T-helper 2 cell treated with Interferon-gamma antibody and Interleukin-4, amounts not matched to agents 100 ng/mL and 5 ng/mL, for 36 hours (primary cell): ENCODE results near the gene STON2. TPM values are rescaled to one million over a fixed set of nuclear protein-coding genes. Genes with fewer than 3 reads are reported as not detected.

Source experiments
- intact Hi-C: fragments of 100-400 bp; cut with micrococcal nuclease; formaldehyde crosslinking; loops from one replicate; pipeline ENCODE4 v1.15.1; 2023
- total RNA-seq: library from RNA; stranded (reverse); gene quantifications from 2 replicates; pipeline ENCODE4 v1.2.3, GENCODE V29; 2022

STON2 gene
- total RNA-seq, 1 donor from 2014 or later, result not detected

DNA sequence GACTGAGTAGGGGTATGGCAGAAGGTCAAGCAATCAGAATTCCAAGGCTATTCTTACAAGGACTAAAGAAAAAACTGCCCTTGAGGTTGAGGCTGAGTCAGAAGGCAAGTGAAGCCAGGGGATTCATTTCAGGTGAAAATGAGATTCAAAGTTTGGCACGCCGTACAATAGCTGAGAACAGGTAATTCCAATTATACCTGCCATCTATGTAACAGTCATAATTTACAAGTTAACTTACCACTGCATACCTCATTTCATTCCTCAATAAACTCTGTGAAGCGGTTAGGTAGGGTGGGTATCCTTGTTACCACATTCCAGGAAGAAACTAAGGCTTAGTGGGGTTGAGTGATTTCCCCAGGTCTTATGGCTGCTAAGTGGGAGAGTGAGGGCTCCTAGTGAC is 64.1 kb downstream of the STON2 start:
- intact Hi-C loops, result no loop called here

DNA sequence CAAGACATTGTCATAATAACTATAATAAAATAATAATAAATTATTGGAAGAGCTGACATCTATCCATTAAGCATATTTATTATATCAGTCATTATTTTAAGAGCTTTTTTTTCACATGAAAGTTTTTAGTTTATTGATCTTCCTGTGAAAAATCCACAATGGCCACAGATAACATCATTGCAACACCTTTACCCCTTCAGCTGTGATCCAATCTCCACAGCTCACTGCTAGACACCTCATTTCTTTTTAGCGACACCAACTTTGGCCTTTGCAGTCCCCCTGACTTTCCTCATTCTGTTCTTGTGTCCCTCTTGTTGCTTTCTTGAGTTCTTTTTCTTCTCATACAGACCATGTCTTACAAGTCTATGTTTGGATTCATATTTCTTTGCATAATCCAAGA is 67.4 kb downstream of the STON2 start:
- intact Hi-C loops, result no loop called here

DNA sequence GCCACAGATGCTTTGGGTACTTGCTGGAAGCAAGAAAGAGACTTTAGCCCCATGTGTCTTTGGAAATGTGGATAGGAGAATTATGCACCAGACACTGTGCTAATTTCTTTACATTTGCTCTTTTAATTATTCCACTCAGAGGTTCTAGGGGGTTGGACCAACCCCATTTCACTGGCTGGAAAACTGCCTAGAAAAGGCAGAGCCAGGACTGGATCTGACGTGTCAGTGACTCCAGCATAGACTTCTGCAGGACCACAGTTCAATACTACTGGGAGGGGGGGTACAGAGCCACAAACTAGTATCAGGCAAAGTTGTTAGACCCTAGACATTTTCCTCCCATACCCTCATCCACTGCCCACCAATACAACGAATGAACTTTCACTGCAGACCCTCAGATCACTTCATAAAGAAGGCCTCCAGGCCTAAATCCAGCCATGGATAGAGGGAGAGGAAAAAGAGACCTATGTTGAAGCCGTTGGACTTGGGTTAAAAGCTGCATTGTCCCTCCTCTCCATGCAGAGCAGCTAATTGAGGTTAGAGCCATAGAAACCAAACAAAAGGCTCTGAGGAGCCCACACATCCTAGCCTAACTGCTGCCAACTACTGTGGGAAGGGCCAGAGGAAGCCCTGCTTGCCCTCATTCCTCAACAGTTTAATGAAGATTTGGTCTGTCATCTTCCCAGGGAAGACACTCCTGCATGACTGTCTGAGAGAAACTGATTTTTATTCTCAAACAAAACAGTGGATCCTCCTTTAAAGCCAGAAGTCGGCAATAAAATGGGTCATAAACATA is 68.7 kb downstream of the STON2 start:
- intact Hi-C loops, result no loop called here

DNA sequence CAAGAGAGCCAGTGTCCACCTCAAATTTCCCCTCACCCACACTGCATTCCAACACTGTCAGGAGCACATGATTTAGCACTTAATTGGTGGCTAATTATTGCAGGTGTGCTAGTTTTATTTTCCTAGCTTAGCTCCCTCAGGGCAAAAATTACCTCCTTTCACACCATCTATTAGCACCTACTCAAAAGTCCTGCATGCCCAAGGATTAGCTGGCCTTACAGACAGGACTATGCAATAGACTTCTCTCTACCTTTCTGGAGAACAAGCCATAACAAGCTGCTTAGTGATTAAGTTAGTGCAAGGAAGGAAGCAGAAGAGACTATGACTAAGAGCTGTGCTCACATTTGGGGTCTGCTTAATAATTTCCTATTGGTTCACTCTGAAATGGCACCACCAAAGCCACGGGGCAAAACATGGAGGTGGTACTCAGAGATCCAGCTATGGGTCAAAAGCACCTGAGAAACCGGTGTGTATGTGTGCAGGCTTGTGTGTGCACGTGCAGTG is 69.5 kb downstream of the STON2 start:
- intact Hi-C loops, result no loop called here

DNA sequence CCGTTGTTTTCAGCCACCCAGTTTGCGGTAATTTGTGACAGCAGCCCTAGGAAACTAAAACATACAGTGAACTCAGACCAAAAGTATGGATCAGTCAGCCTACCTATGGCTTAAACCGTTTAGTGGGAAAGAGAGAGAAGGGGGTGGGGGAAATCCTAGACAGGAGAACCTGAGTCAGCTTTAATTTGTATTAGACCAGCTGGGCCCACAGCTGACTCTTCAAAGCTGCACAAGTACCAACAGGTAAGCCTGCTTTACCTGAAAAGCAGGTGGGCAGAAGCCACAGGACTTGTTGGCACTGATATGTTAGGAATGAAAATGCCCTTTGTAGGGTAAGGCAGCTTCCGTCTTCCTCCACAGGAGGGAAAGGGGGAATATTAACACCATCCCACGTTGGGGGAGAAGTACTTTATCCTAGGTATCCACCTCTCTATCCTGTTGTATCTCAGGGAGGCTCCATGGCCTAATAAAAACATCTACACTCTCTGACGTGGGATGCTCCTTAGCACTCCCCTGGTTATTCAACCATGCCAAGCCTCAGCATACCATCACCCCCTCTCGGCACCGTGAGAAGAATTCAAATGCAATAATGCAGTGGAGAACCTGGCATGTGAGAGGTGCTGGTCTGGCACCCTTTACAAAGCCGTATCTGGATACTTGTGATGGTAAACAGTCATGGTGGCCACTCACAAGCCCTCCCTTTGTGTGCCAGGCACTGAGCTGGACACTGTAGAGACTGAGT is 70.3 kb downstream of the STON2 start:
- intact Hi-C loops, result no loop called here

DNA sequence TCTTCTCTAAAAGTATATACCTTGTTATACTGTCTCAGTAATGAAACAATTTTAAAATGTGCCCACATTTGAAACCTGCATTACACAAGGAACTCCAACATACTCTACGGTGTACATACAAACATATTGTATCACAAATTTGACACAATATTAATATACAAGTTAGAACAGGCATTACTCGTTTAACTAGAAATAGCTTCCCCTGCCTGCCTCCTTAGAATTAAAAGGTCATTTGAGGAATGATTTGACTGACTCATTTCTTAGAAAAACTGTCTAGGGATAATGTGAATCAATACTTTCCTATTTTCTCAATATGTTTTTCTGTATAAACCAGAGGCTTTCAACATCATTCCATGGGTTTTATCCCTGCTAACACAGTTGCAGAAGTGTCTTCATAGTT is 73.7 kb downstream of the STON2 start:
- intact Hi-C loops, result no loop called here

DNA sequence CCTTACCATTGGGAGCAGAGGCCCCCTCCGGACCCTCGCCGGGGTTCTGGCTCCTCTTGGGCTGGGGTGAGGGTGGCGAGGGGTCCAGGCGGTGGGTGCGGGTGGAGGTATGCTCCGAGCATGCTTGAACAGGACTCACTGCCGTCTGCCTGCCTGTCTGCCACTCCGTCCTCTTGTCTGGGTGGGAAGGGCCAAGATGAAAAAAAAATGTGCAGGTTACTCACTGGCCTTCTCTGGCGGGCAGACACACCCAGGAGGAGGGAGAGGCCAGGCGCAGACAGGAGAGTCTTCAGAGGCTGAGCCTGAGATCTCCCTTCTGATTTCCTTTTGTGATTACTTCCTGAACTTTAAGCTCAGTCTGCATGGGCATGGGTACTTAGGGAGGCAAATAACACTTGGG is 76.1 kb downstream of the STON2 start:
- intact Hi-C loops, result no loop called here

DNA sequence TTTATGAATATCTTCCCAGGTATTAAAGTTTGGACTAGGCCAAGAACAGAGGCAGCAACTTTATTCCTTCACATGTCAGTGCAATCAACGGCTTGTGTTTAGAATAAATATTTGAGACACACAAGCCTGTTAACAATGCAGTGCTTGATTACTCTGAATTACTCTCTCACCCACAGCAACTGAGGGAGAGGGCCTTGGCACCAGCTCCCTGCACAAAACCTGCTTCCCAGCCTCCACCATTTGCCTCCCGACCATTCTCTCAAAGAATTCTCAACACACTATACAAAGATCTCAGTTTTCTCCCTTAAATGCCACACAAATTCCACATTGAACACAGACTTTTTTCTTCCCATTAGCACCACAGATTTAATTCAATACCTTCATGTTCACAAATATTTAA is 77.0 kb downstream of the STON2 start:
- intact Hi-C loops, result no loop called here

DNA sequence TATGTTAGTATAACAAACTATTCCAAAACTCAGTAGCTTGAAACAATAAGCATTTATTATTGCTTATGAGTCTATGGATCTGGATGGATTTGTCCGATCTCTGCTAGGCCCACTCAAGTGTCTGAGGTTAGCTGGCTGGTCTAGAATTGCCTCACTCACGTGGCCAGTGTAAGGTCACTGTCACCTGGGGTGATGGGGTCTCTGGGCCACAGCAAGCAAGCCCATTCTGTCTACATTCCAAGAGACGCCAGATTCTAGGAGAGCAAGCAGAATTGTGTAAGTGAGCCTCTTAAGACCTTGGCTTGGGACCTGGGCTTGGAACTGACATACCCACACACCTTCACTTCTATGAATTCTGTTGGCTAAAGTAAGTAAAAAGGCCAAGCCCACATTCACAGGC is 80.2 kb downstream of the STON2 start:
- intact Hi-C loops, result no loop called here

DNA sequence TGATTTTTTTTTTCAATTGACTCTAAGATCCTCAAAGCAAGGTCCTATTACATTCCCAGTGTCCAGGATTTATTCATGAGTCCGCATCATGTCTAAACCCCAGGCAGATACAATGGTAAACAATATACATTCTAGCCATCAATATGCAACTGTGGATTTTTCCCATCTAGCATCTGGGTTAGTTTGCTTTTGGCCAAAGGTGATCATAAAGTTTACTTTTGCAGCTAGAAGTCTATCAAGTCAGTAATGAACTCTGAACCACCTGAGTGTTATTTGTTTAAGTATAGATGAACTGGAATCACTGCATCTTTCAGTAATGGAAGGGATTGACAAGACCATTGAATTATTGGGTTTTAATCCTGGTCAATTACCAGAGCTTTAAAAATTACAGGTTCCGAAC is 80.8 kb downstream of the STON2 start:
- intact Hi-C loops, result no loop called here

DNA sequence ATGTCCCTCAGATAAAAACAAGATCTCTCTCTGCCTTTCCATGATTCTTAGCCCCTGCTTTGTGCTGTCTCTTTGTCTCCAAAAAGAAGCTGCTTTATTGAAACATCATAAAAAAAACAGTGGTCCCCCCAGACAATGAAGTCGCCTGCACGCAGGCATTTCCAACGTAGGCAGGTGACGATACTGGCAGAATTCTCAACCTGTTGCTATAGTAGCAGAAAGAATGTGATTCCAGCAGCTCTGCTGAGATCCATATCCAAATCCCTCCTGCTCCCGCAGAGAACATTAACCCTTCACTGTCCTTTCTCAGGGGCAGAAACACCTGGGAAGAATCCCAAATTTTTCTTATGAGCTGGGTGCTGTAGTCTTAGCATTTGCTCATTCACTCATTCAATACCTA is 84.8 kb downstream of the STON2 start:
- intact Hi-C loops, result no loop called here

DNA sequence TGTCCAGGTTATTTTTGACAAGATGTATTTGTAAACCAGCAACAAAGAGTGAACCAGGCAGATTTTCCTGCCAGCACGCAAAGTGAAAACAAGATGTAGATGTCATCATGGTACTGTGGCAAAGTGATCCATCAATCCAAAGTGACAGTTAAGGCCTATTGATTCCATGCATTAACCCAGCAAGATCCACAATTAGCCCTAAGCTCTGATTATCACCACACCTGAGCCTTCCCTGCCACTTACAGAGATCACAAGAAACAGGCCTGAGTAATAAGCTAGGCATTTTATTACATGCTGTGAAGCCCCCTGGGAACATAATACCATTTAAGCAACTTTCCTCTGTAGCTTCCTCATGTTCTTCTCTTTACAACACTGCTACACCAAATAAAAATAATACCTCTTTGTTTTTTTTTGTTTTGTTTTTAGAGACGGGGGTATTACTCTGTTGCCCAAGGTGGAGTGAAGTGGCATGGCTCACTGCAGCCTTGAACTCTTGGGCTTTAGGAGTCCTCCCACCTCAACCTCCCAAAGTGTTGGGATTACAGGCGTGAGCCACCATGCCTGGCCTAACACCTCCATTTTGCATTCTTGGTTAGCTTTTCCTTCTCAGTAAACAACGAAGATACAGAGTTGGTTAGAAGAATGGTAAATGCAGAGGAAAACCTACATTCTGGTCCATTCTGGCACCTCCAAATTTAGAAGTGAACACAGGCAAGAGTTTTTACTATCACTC is 85.5 kb downstream of the STON2 start:
- intact Hi-C loops, result no loop called here

DNA sequence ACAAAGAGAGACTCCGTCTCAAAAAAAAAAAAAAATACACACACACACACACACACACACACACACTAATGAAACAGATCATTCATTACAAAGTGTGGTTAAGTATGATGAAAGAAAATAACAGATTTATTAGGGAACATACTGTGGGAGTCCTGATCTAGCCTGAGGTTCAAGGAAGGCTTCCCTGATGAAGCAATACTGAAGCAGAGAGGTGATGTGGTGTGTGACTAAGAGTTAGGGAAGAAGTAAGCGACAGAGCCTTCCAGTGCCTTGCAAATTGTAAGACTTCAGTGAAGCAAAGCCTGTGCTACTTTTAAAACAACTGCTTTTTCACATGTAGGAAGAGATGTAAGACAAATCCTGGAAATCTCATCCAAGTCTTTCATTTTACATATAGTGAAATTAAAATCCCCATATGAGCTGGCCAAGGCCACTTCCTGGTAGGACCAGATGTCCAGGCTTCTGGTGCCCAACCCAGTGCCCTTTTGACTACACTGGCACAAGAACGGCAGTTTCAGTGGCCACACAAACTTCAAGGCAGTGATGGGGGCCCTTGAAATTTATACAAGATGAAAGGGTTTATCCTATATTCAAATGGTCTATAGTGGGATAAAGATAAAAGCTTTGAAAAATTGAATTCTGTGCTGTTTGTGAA is 86.2 kb downstream of the STON2 start:
- intact Hi-C loops, result no loop called here

DNA sequence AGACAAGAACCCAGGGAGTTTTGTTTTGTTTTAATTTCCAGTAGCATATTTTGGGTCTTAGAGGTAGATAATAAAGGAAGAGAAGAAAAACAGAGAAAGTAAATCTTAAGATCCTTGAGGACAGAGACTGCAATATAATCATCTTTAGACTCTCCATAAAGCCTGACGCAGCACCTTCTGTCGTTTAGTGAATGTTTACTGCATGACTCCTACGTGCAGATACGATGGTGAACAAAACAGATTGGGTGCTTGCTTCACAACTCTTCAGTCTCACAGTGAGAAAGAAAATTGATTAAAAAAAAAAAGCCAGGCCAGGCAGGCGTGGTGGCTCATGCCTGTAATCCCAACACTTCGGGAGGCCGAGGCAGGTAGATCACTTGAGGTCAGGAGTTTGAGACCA is 86.9 kb downstream of the STON2 start:
- intact Hi-C loops, result no loop called here

DNA sequence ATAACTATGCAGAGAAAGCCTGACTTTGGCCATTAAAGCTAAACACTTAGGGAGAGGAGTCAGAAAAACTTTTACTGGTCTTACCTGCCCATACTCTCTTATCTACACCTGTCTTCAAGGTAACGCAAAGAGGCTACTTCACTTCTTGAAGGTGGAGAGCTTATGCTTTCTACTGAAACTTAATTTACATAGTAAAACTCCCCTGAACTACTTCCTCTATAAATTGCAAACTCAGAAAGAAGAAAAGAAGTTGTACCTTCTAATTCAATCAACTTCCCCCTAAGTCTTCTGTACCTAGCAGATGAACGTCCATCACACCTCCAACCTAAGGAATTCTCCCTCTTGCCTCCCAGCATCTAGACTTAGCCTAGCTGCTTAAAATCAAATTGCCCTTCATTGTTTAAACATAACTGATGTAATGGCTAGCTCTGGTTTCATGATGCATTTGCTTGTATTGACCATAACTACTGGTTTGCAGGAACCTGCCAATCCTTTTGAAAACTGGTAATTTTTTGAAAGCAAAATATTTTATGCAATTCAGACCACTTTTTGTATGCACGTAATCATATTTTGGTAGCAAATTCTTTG is 87.7 kb downstream of the STON2 start:
- intact Hi-C loops, result no loop called here

DNA sequence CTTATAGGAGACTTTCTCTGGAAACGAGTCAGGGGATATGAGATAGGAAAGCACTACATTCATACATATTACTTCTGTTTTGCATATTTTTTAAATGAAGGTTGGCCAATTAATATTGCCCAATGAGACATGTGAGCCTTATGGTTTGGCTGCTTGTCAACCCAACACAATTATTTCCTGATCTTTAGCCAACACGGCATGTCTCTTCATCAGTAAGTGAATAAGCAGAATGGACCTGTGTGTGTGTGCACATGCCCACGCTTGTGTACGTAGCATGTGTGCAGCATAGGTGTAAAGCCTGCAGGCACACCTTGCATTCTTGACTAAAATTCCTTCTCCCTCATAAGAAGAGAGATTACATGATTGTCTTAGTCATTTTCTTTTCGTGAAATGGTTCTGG is 88.3 kb downstream of the STON2 start:
- intact Hi-C loops, result no loop called here

DNA sequence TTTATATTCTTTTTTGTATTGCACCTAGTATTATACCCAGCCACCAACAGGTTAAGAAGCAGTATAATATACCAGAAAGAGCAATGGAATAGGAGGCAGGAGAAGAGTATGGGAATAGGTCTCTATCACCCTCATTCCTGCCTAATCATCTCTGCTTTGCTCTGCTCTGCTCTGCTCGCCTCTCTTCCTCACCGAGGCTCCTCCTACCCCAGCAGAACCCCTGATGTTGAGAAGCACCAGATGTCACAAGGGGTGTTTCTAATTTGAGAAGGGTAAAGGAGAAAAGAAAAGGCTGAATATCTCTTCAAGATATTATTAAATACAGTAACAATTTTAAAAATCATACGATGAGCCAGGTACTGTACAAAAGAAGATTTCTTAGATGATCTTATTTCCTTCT is 89.0 kb downstream of the STON2 start:
- intact Hi-C loops, result no loop called here

DNA sequence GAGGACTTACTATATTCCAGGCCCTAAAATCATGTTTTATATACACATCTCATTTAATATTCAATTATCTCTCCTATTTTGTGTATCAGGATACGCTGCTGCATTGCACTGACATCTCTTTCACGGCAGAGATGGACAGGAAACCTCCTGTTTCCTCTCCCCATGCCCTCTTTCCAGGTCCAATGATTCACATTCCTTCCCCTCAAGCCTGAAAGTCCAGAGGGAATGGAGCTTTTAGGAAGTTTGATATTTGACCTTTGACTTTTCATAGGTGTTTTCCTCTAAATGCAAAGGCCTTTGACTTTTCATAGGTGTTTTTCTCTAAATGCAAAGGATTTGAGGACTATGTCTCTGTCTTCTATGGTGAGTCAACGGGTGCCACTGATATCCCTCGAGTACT is 89.5 kb downstream of the STON2 start:
- intact Hi-C loops, result no loop called here

DNA sequence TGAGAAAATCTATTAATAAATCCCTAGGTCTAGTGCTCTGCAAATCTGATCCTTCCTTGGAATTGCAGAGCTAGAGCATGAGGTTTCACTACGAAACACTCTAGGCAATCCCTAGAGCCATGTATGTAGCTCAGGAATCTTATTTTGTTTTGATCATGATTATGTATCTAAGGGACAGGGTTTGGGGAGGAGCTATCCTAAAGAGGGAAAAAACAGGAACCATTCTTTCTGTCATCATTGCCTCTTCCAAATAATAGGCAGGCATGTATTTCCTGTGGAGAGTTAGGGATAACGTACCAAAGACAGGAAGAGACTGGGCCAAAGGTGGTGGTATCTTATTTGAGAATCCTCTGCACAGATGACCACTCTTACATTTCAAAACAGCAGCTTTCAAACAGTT is 90.6 kb downstream of the STON2 start:
- intact Hi-C loops, result no loop called here

DNA sequence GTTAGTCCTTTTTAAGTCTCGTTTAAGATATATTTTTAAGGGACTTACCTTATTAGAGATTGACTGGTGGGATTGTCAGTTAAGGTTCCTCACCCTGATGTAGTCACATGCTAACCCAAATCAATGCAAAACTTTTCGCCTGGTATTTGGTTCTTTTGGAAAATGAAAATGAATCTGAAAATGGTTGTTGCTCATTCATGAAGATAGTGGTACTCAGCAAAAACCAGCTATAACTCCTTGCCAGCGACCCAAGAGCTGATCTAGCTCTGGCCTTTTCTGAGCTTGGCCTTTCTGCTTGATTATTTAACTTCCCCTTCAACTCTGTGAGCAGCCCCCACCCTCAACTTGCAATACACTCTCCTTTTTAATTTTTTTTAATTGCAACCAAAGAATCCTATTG is 94.4 kb downstream of the STON2 start:
- intact Hi-C loops, result no loop called here

DNA sequence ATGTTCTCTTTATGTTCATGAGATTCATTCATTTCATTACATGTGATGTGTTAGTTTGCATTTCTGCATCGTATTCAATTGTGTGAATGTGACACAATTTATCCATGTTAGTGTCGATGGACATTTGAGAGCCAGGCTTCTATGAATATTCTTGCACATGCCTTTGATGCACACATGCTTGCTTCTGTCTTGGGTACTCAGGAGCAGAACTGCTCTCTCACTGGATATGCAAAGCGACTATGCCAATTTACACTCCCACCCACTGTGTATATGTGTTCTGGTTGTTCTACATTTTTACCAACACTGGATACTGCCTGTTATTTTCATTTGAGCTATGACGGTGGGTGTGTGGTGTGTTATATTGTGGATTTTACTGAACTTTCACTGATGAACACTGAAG is 95.1 kb downstream of the STON2 start:
- intact Hi-C loops, result no loop called here
